Measurements from ENCODE around the gene DPEP2.

DNA sequence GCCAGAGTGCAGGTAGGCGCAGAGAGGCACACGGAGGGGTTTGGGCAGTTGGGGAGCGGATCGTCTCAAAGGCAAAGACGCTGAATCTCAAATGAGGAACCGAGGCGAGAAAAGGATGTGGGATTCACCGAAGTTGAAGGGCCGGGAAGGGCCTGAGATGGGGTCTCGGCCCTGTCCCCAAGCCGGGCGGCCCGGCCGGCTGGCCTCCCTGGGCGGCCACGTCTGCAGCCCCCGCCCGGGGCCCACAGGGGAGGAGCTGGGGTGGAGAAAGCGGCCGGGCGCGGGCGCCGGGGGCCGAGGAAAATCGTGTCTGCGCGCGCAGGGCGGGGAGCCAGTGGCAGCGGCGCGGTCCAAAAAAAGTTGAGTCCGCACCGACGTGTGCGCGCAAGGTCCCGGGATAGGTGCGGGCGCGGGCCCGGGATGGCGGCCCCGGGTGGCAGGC is 31.3 kb downstream of the DPEP2 start:
- TF ChIP-seq, protein P1, sequence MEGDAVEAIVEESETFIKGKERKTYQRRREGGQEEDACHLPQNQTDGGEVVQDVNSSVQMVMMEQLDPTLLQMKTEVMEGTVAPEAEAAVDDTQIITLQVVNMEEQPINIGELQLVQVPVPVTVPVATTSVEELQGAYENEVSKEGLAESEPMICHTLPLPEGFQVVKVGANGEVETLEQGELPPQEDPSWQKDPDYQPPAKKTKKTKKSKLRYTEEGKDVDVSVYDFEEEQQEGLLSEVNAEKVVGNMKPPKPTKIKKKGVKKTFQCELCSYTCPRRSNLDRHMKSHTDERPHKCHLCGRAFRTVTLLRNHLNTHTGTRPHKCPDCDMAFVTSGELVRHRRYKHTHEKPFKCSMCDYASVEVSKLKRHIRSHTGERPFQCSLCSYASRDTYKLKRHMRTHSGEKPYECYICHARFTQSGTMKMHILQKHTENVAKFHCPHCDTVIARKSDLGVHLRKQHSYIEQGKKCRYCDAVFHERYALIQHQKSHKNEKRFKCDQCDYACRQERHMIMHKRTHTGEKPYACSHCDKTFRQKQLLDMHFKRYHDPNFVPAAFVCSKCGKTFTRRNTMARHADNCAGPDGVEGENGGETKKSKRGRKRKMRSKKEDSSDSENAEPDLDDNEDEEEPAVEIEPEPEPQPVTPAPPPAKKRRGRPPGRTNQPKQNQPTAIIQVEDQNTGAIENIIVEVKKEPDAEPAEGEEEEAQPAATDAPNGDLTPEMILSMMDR (IDR thresholded peaks at IDR 0.05; ENCODE audit: insufficient read depth, low read depth, low read length) = no peak
- no peak for TF ChIP-seq EZH2 (IDR thresholded peaks at IDR 0.05; ENCODE audit: insufficient read depth, low read length)
